MM.1S (cell line): ENCODE results near the gene CILP.

Experiments used
- EZH2 ChIP-seq: fragments of 300-600 bp; sonication (generic); optimal IDR thresholded peaks from 2 replicates; pipeline ENCODE3; 2017; ENCODE audit warnings: low read depth, mild to moderate bottlenecking, antibody characterized with exemption, low read length, mixed read lengths
- EZH2phosphoT487 ChIP-seq: fragments of 300-600 bp; sonication (generic); IDR thresholded peaks from 2 replicates; pipeline ENCODE4 v1.6.1; 2018; ENCODE audit warnings: antibody characterized with exemption, low read length
- TF ChIP-seq, protein P1 (sequence below): fragments of 300-600 bp; sonication (generic); IDR thresholded peaks from 2 replicates; pipeline ENCODE4 v1.5.1; 2016; ENCODE audit warnings: antibody characterized with exemption, low read length, mixed read lengths

DNA sequence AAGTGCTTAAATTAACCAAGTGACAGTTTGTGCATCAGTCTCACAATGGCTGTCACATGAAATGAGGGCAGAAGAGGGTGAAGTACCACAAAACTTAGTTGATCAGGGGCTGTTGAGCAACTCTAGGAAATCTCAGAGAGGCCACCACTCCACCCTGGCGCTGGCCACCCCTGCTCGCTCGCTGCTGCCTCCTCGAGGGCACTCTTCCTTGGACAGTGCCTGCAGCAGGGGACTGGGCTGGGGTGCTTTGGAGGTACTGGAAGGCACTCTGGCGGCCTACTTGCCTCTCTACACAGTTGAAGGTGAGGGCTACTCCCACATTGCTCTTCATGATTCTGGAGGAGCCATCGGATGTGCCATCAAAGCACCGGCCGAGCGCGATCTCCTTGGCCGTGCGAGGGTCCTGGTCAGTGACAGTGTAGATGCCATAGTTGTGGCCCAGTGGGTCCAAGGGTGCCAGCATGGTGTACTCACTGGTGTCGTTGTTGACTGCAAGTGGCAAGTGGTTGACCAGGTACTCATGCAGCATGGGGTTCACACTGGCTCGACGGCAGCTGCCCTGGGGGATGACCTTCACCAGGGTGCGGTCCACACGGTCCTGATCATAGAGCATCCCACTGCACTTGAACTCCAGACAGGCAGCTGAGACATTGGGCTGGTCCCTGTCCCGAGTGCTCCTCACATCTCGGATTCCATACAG, 14.5 kb downstream of the CILP start:
- no peak for TF ChIP-seq EZH2
- TF ChIP-seq, protein P1, sequence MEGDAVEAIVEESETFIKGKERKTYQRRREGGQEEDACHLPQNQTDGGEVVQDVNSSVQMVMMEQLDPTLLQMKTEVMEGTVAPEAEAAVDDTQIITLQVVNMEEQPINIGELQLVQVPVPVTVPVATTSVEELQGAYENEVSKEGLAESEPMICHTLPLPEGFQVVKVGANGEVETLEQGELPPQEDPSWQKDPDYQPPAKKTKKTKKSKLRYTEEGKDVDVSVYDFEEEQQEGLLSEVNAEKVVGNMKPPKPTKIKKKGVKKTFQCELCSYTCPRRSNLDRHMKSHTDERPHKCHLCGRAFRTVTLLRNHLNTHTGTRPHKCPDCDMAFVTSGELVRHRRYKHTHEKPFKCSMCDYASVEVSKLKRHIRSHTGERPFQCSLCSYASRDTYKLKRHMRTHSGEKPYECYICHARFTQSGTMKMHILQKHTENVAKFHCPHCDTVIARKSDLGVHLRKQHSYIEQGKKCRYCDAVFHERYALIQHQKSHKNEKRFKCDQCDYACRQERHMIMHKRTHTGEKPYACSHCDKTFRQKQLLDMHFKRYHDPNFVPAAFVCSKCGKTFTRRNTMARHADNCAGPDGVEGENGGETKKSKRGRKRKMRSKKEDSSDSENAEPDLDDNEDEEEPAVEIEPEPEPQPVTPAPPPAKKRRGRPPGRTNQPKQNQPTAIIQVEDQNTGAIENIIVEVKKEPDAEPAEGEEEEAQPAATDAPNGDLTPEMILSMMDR: no peak
- TF ChIP-seq EZH2phosphoT487: no peak
